Amniotic epithelial cell (primary cell): Measurements from ENCODE around the gene TASL.
"Not testable (repeated sequence)": the region's sequence is repeated elsewhere in the genome, so short reads cannot be mapped to it uniquely, and the experiment has no call there.

Experiments
- DNase-seq: peaks from one replicate; pipeline ENCODE4 v3.0.0-alpha.2; 2010; ENCODE audit warnings: low read depth

Gene TASL

GRCh38 chrX:30577362-30577991 lies at the start of gene TASL:
Gene TASL (minus strand): TSS chrX:30577766. CDS start chrX:30560355, 17,411 bp downstream.
- DNase-seq, result no peak

GRCh38 chrX:30626402-30626801 lies 48.8 kb upstream of the TASL start:
- no peak for DNase-seq

- no peak for DNase-seq
Observed at GRCh38 chrX:30622361-30622760, 44.8 kb upstream of the TASL start.

DNA sequence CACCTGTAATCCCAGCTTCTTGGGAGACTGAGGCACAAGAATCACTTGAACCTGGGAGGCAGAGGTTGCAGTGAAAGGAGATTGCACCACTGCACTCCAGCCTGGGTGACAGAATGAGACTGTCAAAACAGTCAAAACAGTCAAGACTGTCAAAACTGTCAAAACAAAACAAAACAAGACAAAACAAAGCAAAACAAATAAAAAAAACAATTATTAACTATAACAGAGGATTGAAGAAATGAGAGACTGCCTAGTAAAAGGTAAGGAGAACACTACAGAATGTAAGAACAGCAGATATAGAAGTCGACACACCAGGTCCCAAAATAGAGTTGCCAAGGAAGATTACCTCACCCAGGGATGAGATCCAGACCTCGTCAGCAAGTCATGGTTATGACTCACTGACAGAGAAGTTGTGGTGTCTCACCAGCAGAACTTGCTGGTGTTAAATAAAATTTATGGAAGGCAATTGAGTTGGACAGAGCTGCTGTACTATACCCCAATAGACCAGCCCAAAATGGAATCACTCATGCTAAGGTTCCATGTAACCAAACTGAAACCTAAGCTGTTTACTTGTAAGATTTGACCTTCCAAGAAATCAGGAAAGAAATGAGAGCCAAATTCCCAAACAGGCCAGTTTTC lies 43.5 kb upstream of the TASL start:
- peak; percentile 89 for DNase-seq

DNA sequence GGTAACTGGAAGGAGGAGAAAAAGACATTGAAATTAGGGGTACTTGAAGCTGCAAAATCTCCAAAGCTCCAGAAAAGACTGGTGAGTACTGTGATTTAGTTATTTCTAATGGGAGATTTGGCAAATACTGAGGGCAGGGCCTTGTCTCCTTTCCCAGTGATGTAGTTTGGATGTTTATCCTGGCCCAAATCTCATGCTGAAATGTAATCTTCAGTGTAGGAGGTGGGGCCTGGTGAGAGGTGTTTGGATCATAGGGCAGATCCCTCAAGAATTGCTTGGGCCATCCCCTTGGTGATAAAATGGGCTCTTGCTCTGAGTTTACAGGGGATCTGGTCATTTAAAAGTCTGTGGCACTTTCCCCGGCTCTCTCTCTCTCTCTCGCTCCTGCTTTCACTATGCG lies 42.6 kb upstream of the TASL start:
- DNase-seq, result no peak

DNA sequence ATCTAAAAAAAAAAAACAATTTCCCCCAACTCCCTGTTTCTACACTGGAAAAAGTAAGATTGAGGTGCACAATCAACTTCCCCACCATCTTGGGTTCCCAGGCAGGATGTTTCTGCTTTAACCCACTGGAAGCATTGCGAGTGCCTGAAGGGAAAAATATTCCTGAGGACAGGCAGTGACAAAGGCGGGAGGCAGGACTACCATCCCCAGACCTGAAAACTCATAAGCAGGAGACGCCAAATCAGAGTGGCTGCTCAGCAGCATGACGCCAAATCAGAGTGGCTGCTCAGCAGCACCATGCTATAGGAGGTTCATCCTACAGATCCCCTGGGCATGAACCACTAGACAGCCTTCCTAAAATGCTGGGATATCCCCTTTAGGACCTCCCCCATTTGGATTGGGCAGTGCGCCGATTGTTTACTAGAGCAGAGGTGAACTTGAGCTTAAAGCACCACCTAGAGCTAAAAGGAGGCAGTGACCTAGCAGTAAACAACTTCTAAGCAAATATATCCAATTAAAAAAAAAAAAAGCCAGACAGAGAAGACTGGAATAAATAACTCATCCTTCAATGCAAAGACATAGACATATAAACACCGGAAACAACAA lies 40.7 kb upstream of the TASL start:
- no peak for DNase-seq

DNA sequence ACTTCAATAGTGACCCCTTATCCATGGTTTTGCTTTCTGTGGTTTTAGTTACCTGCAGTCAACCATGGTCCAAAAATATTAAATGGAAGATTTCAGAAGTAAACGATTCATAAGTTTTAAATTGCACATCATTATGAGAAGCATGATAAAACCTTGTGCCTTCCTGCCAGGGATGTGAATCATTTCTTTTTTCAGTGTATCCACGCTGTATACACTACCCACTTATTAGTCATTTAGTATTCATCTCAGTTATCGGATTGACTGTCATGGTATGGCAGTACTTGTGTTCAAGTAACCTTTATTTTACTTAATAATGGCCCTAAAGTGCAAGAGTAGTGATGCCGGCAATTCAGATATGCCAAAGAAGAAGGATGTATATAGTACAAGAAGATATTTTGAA lies 37.7 kb upstream of the TASL start:
- peak; percentile 29 for DNase-seq

- no peak for DNase-seq
Observed at GRCh38 chrX:30613721-30614120, 36.2 kb upstream of the TASL start.

DNA sequence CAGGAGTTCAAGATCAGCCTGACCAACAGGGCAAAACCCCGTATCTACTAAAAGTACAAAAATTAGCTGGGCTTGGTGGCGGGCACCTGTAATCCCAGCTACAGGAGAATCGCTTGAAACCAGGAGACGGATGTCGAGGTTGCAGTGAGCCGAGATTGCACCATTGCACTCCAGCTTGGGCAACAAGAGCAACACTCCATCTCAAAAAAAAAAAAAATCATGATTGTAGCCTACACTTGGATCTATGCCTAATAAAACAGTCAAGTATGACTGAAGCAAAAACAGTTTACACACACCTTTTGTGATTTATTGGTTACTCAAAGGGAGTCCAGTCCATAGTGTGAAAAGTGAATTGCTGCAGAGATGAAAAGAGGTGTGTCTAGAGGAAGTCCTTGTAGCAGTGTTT lies 34.7 kb upstream of the TASL start:
- no peak for DNase-seq

GRCh38 chrX:30610026-30610425 lies 32.5 kb upstream of the TASL start:
- no peak for DNase-seq

DNA sequence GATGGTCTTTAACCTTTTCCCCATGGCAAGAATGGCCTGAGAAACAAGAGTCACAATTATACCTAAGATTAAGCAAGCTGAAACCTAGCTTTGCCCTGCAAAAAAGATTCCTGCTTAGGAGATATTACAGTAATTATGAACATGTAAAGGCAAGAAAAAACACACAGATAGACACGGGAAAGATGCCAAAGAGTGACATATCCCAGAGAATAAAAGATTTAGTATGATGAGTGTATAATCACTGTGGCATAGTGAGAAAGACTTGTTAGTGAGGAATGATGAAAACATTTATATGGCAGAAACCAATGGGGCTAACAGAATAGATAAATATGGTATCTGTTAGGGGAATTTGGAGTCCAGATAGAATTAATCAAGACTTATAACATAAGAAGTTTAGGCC lies 29.6 kb upstream of the TASL start:
- DNase-seq, result no peak

DNA sequence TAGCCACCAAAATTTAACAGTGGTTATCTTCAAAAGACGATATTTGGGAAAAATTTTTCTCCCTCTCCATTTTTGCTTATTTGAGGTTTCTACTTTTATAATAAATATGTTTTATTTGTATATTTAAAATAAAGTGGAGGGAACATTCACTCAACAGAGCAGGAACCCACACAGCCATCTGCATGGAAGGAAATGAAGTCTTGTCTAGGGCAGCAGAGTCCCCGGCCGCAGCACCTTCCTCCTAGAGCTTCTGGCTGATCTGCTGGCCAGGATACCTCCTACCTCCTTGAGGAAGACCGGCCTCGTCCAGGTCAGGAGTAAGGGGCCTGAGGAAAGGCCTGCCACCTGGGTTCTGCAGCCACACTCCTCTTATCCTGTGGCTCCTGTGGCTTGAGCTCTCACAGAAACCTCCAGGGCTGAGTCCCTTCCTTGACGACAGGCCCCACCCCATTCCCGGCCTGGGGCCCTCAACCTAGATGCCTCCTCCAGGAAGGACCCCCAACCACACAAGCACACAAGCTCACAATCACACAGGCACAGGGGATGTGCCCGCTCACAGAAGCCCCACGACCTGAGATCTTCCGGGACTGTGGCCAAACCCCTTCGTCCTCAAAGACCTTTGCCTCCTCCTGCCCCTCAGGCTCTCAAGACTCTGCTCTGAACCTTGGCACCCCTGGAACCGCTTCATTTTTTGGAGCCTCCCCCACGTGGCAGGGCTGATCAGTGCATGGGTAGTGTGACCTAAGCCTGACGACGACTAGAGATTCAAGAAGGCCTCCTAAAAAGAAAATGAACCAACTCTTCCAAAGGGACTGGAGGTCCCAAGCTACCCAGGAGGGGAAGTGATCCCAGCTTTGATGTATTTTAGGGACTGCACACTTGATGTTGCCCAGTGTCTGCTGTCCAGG lies 23.0 kb upstream of the TASL start:
- not testable (repeated sequence) for DNase-seq

- DNase-seq, result no peak
Observed at GRCh38 chrX:30597216-30598012, 19.8 kb upstream of the TASL start.

- DNase-seq, result no peak
Observed at GRCh38 chrX:30593440-30594200, 16.1 kb upstream of the TASL start.

GRCh38 chrX:30592831-30593230 lies 15.3 kb upstream of the TASL start:
- no peak for DNase-seq

- DNase-seq, result no peak
Observed at GRCh38 chrX:30590368-30590767, 12.8 kb upstream of the TASL start.

DNA sequence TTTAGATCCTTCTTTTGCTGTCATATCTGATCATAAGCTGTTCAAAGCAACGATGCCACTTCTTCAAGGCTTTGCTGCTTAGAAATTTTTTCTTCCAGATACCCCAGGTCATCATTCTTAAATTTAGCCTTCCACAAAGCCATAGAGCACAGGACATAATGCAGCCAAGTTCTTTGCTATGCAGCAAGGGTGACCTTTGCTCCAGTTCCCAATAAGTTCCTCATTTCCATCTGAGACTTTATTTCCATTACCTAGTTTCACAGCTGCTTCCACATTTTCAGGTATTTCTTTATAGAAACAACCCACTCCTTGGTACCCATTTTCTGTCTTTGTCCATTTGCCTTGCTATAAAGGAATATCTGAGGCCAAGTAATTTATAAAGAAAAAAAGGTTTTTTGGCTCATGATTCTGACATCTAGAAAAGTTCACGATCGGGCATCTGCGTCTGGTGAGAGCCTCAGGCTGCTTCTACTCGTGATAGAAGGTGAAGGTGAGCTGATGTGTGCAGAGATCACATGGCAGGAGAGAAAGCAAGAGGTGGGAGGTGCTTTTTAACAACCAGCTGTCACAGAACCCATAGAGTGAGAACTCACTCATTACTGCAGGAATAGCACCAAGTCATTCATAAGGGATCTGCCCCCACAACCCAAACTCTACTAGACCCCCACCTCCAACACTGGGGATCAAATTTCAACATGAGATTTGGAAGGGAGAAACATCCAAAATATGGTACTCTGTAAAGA lies 11.8 kb upstream of the TASL start:
- DNase-seq, result no peak

- no peak for DNase-seq
Observed at GRCh38 chrX:30586516-30586915, 8.9 kb upstream of the TASL start.

- no peak for DNase-seq
Observed at GRCh38 chrX:30582664-30583063, 5.1 kb upstream of the TASL start.

- no peak for DNase-seq
Observed at GRCh38 chrX:30580641-30581040, 3.1 kb upstream of the TASL start.
